ENCODE data around the gene TEX264.

TEX264 gene

DNA sequence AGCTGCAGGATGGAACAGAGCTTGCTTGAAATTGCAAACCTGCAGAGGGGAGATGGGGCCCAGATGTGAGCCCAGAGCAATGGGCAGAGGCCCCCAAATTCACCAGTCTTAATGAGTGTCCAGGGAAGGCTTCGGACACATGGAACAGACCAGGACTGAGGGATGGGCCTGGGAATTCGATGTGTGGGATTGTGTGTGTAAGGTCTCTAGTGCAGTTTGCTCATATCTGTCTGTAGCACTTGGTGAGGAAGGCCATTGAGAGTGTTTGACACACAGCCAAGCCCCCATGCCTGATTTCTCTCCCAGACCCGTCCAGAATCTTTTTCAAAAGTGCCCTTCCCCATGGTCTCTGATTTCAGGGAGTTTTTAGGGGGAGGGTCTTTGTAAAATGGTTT, 17.2 kb downstream of the TEX264 start:
- no peak overlapping the region for H3K9ac ChIP-seq (ENCODE audit: low read length)
- H3K79me2 ChIP-seq (ENCODE audit: control insufficient read depth, insufficient read depth, low read length, poor library complexity) = no peaks in the 10 kb centered on the region
- no peak overlapping the region for H3K4ac ChIP-seq (ENCODE audit: low read depth, low read length)
- H3K4me2 ChIP-seq (ENCODE audit: low read length) = no peak overlapping the region
- no peak for DNase-seq
- no peaks in the 10 kb centered on the region for H3K9me3 ChIP-seq (ENCODE audit: insufficient read depth, low read depth, low read length)
- H4K91ac ChIP-seq (ENCODE audit: low read depth, low read length) = no peak overlapping the region
- no peak overlapping the region for H2AK5ac ChIP-seq (ENCODE audit: low read length)
- H2BK12ac ChIP-seq (ENCODE audit: low read length) = no peak overlapping the region
- no peak overlapping the region for H2BK120ac ChIP-seq (ENCODE audit: insufficient read depth, low read length, poor library complexity)
- H3K14ac ChIP-seq (ENCODE audit: low read length) = no peak overlapping the region
- peaks cover 0 to 3% of the 10 kb centered on the region in 2 experiments for H3K4me1 ChIP-seq (ENCODE audit: control insufficient read depth in 1 of 2, insufficient read depth in 2 of 2, low read length in 2 of 2)
- H3K23ac ChIP-seq (ENCODE audit: low read length) = no peak overlapping the region
- H2AFZ ChIP-seq (ENCODE audit: insufficient read depth, low read length, poor library complexity) = no peak overlapping the region
- H4K12ac ChIP-seq (ENCODE audit: low read depth, low read length) = no peak overlapping the region
- no peak overlapping the region for H3K18ac ChIP-seq (ENCODE audit: low read length)
- peaks cover 21 to 23% of the 10 kb centered on the region in 2 experiments for H3K36me3 ChIP-seq (ENCODE audit: control insufficient read depth in 1 of 2, insufficient read depth in 2 of 2, low read length in 2 of 2)
- H3K27ac ChIP-seq (ENCODE audit: low read depth, low read length) = no peak overlapping the region
- H3K4me3 ChIP-seq (ENCODE audit: low read depth, low read length) = no peak overlapping the region
- no peaks in the 10 kb centered on the region for H3K79me1 ChIP-seq (ENCODE audit: low read length)
- H4K8ac ChIP-seq (ENCODE audit: low read depth, low read length) = no peak overlapping the region
- no peak overlapping the region for H2BK5ac ChIP-seq (ENCODE audit: low read depth, low read length, poor library complexity)
- WGBS (ENCODE audit: extremely low coverage, insufficient coverage, insufficient read length) = no CpG with 5 or more reads among the region's 3 CpGs
- H3K27me3 ChIP-seq (ENCODE audit: insufficient read depth, low read length) = no peaks in the 10 kb centered on the region

DNA sequence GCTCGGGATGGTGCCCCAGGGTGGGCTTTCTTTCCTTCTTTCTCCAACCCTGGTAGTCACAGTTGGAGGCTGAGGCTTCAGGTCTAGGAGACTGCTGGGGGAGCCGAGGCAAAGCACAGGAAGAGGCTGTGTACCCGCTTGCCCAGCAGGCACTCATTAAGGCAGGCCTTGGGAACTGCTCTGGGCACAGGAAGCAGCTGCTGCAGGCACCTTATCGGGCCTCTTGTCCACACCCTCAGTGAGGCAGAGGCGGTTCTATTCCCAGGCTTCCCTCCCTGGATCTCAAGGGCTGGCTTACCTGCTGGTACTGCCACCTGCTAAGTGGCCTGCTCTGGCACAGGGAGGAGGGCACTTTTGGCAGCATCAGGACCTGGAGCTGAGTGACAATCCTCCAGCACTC, 20.0 kb downstream of the TEX264 start:
- H3K23ac ChIP-seq (ENCODE audit: low read length) = no peak overlapping the region
- no peaks in the 10 kb centered on the region for H3K9me3 ChIP-seq (ENCODE audit: insufficient read depth, low read depth, low read length)
- H3K14ac ChIP-seq (ENCODE audit: low read length) = no peak overlapping the region
- WGBS (ENCODE audit: extremely low coverage, insufficient coverage, insufficient read length) = no CpG with 5 or more reads among the region's 5 CpGs
- no peak overlapping the region for H4K12ac ChIP-seq (ENCODE audit: low read depth, low read length)
- no peak overlapping the region for H2BK120ac ChIP-seq (ENCODE audit: insufficient read depth, low read length, poor library complexity)
- H2AFZ ChIP-seq (ENCODE audit: insufficient read depth, low read length, poor library complexity) = no peak overlapping the region
- no peak overlapping the region for H3K4ac ChIP-seq (ENCODE audit: low read depth, low read length)
- peaks cover 8 to 14% of the 10 kb centered on the region in 2 experiments for H3K36me3 ChIP-seq (ENCODE audit: control insufficient read depth in 1 of 2, insufficient read depth in 2 of 2, low read length in 2 of 2)
- no peak overlapping the region for H4K91ac ChIP-seq (ENCODE audit: low read depth, low read length)
- H3K4me1 ChIP-seq (ENCODE audit: control insufficient read depth in 1 of 2, insufficient read depth in 2 of 2, low read length in 2 of 2) = peaks cover 0 to 3% of the 10 kb centered on the region in 2 experiments
- H3K79me1 ChIP-seq (ENCODE audit: low read length) = no peaks in the 10 kb centered on the region
- no peak overlapping the region for H3K27ac ChIP-seq (ENCODE audit: low read depth, low read length)
- no peak overlapping the region for H3K4me2 ChIP-seq (ENCODE audit: low read length)
- H2BK12ac ChIP-seq (ENCODE audit: low read length) = no peak overlapping the region
- no peaks in the 10 kb centered on the region for H3K27me3 ChIP-seq (ENCODE audit: insufficient read depth, low read length)
- no peak overlapping the region for H4K8ac ChIP-seq (ENCODE audit: low read depth, low read length)
- H3K79me2 ChIP-seq (ENCODE audit: control insufficient read depth, insufficient read depth, low read length, poor library complexity) = no peaks in the 10 kb centered on the region
- no peak overlapping the region for H3K4me3 ChIP-seq (ENCODE audit: low read depth, low read length)
- DNase-seq = no peak
- H3K18ac ChIP-seq (ENCODE audit: low read length) = no peak overlapping the region
- H2BK5ac ChIP-seq (ENCODE audit: low read depth, low read length, poor library complexity) = no peak overlapping the region
- no peak overlapping the region for H2AK5ac ChIP-seq (ENCODE audit: low read length)
- no peak overlapping the region for H3K9ac ChIP-seq (ENCODE audit: low read length)

- H3K79me2 ChIP-seq (ENCODE audit: control insufficient read depth, insufficient read depth, low read length, poor library complexity) = no peaks in the 10 kb centered on the region
Measured at GRCh38 chr3:51691949-51692348, 20.9 kb downstream of the TEX264 start.

DNA sequence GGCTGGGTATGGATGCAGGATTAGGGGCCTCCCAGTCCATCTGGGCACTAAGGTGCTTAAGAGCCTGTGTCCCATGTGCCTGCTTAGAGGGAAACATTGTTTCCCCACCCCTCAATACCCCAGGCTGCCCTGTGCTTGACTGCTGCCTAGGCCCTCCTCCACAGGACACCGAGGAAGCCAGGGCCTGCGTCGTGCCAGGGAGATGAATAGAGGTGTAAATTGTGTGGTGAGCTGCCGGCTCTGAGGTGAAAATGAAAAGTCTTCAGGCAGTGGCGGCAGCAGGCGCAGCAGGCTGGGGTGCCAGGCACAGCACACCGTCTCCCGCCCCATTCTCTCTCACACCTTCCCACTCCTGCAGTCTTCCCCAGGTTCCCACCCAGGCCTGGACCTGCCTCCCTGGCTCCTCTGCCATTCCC, 21.9 kb downstream of the TEX264 start:
- H2AK5ac ChIP-seq (ENCODE audit: low read length) = no peak overlapping the region
- no peak overlapping the region for H3K27ac ChIP-seq (ENCODE audit: low read depth, low read length)
- no peak overlapping the region for H2BK5ac ChIP-seq (ENCODE audit: low read depth, low read length, poor library complexity)
- H3K4me3 ChIP-seq (ENCODE audit: low read depth, low read length) = no peak overlapping the region
- no peak overlapping the region for H2BK120ac ChIP-seq (ENCODE audit: insufficient read depth, low read length, poor library complexity)
- no peak overlapping the region for H2AFZ ChIP-seq (ENCODE audit: insufficient read depth, low read length, poor library complexity)
- H3K4ac ChIP-seq (ENCODE audit: low read depth, low read length) = no peak overlapping the region
- no peak overlapping the region for H3K18ac ChIP-seq (ENCODE audit: low read length)
- no peak overlapping the region for H3K9ac ChIP-seq (ENCODE audit: low read length)
- H3K36me3 ChIP-seq (ENCODE audit: control insufficient read depth in 1 of 2, insufficient read depth in 2 of 2, low read length in 2 of 2) = peaks cover 11 to 16% of the 10 kb centered on the region in 2 experiments
- no peak overlapping the region for H4K12ac ChIP-seq (ENCODE audit: low read depth, low read length)
- H3K14ac ChIP-seq (ENCODE audit: low read length) = no peak overlapping the region
- no peak for DNase-seq
- H3K9me3 ChIP-seq (ENCODE audit: insufficient read depth, low read depth, low read length) = no peaks in the 10 kb centered on the region
- H3K27me3 ChIP-seq (ENCODE audit: insufficient read depth, low read length) = no peaks in the 10 kb centered on the region
- H3K79me1 ChIP-seq (ENCODE audit: low read length) = no peaks in the 10 kb centered on the region
- no CpG with 5 or more reads among the region's 8 CpGs for WGBS (ENCODE audit: extremely low coverage, insufficient coverage, insufficient read length)
- H3K23ac ChIP-seq (ENCODE audit: low read length) = no peak overlapping the region
- no peaks in the 10 kb centered on the region for H3K4me1 ChIP-seq (ENCODE audit: control insufficient read depth in 1 of 2, insufficient read depth in 2 of 2, low read length in 2 of 2)
- H3K79me2 ChIP-seq (ENCODE audit: control insufficient read depth, insufficient read depth, low read length, poor library complexity) = no peaks in the 10 kb centered on the region
- H3K4me2 ChIP-seq (ENCODE audit: low read length) = no peak overlapping the region
- no peak overlapping the region for H2BK12ac ChIP-seq (ENCODE audit: low read length)
- H4K91ac ChIP-seq (ENCODE audit: low read depth, low read length) = no peak overlapping the region
- no peak overlapping the region for H4K8ac ChIP-seq (ENCODE audit: low read depth, low read length)

More at GRCh38 chr3:51691949-51692348, 20.9 kb downstream of the TEX264 start:
- WGBS (ENCODE audit: extremely low coverage, insufficient coverage, insufficient read length) = no CpG with 5 or more reads among the region's 3 CpGs
- Histone ChIP-seq H3K36me3 (ENCODE audit: control insufficient read depth in 1 of 2, insufficient read depth in 2 of 2, low read length in 2 of 2) (peaks cover 11 to 14% of the 10 kb centered on the region in 2 experiments), H2AK5ac (ENCODE audit: low read length) (no peak overlapping the region), H2AFZ (ENCODE audit: insufficient read depth, low read length, poor library complexity) (no peak overlapping the region), H3K27me3 (ENCODE audit: insufficient read depth, low read length) (no peaks in the 10 kb centered on the region), H3K23ac (ENCODE audit: low read length) (no peak overlapping the region), H2BK5ac (ENCODE audit: low read depth, low read length, poor library complexity) (no peak overlapping the region), H3K14ac (ENCODE audit: low read length) (no peak overlapping the region), H3K9me3 (ENCODE audit: insufficient read depth, low read depth, low read length) (no peaks in the 10 kb centered on the region), H3K27ac (ENCODE audit: low read depth, low read length) (no peak overlapping the region), H4K8ac (ENCODE audit: low read depth, low read length) (no peak overlapping the region), H3K4me1 (ENCODE audit: control insufficient read depth in 1 of 2, insufficient read depth in 2 of 2, low read length in 2 of 2) (no peaks in the 10 kb centered on the region), H3K4ac (ENCODE audit: low read depth, low read length) (no peak overlapping the region), H3K4me3 (ENCODE audit: low read depth, low read length) (no peak overlapping the region), H2BK120ac (ENCODE audit: insufficient read depth, low read length, poor library complexity) (no peak overlapping the region), H2BK12ac (ENCODE audit: low read length) (no peak overlapping the region), H3K9ac (ENCODE audit: low read length) (no peak overlapping the region), H3K79me1 (ENCODE audit: low read length) (no peaks in the 10 kb centered on the region), H4K12ac (ENCODE audit: low read depth, low read length) (no peak overlapping the region), H4K91ac (ENCODE audit: low read depth, low read length) (no peak overlapping the region), H3K18ac (ENCODE audit: low read length) (no peak overlapping the region), H3K4me2 (ENCODE audit: low read length) (no peak overlapping the region)
- DNase-seq = no peak

All from trophoblast cell (in vitro differentiated cells and primary cell).